H1 (cell line): ENCODE measurements around the gene SMIM5.
"Not testable (repeated sequence)": the region's sequence is repeated elsewhere in the genome, so short reads cannot be mapped to it uniquely, and the experiment has no call there.

Source experiments
- ATF3 ChIP-seq: IDR thresholded peaks from 2 replicates; pipeline ENCODE4 v1.6.1; 2011; ENCODE audit warnings: low read depth, mild to moderate bottlenecking, low read length; ENCODE audit not compliant: insufficient read depth
- CREB1 ChIP-seq: IDR thresholded peaks from 2 replicates; pipeline ENCODE4 v1.6.1; 2012; ENCODE audit warnings: inconsistent platforms
- CTCF ChIP-seq, 3 experiments: IDR thresholded peaks; 1 replicate in 2 of 3; 2 replicates in 1 of 3; pipeline versions ENCODE4 v1.5.1 to v1.6.1; 2011; ENCODE audit warnings: low read length in 3 of 3, mild to moderate bottlenecking in 3 of 3, inconsistent platforms in 2 of 3, low read depth in 1 of 3, moderate library complexity in 1 of 3; ENCODE audit not compliant: insufficient read depth in 1 of 3; ENCODE audit errors: control extremely low read depth in 1 of 3
- EP300 ChIP-seq, 2 experiments: IDR thresholded peaks; 1 replicate in 1 of 2; 2 replicates in 1 of 2; pipeline ENCODE4 v1.6.1; 2011 to 2012; ENCODE audit warnings: low read depth in 2 of 2, low read length in 2 of 2, mild to moderate bottlenecking in 2 of 2, borderline replicate concordance in 1 of 2, inconsistent platforms in 1 of 2, moderate library complexity in 1 of 2
- EZH2 ChIP-seq: fragments of 200-600 bp; sonication (generic); IDR thresholded peaks from 2 replicates; pipeline ENCODE4 v1.7.1; 2012; ENCODE audit warnings: low read depth, mild to moderate bottlenecking, moderate library complexity, low read length, inconsistent platforms; ENCODE audit not compliant: severe bottlenecking
- GABPA ChIP-seq: IDR thresholded peaks from 2 replicates; pipeline ENCODE4 v1.6.1; 2011; ENCODE audit warnings: mild to moderate bottlenecking, low read length, moderate library complexity, borderline replicate concordance; ENCODE audit not compliant: insufficient read depth
- KDM1A ChIP-seq: fragments of 200-600, 300-600 bp; sonication (generic); IDR thresholded peaks from 2 replicates; pipeline ENCODE4 v1.7.1; 2016; ENCODE audit warnings: mild to moderate bottlenecking, low read length, borderline replicate concordance
- POLR2A ChIP-seq, 2 experiments: IDR thresholded peaks; 1 replicate in 1 of 2; 2 replicates in 1 of 2; pipeline ENCODE4 v1.6.1; 2011; ENCODE audit warnings: low read depth in 2 of 2, low read length in 2 of 2, mild to moderate bottlenecking in 2 of 2; ENCODE audit errors: control extremely low read depth in 1 of 2
- POLR2AphosphoS5 ChIP-seq: IDR thresholded peaks from 2 replicates; pipeline ENCODE4 v1.6.1; 2011; ENCODE audit warnings: low read depth, low read length
- RAD21 ChIP-seq, 2 experiments: IDR thresholded peaks in 1 of 2; conservative IDR thresholded peaks in 1 of 2; 2 replicates each; pipeline ENCODE4 v1.6.1; 2011; ENCODE audit warnings: low read depth in 2 of 2, low read length in 2 of 2, improper control_type of control experiment in 1 of 2, inconsistent platforms in 1 of 2, mild to moderate bottlenecking in 1 of 2, moderate library complexity in 1 of 2
- RNF2 ChIP-seq: fragments of 200-900, 300-1000 bp; sonication (generic); IDR thresholded peaks from 2 replicates; pipeline ENCODE4 v1.7.1; 2016; ENCODE audit warnings: borderline replicate concordance, low read depth, mild to moderate bottlenecking, antibody characterized with exemption, low read length; ENCODE audit not compliant: poor library complexity, severe bottlenecking; ENCODE audit errors: missing control alignments
- RXRA ChIP-seq: IDR thresholded peaks from 2 replicates; pipeline ENCODE4 v1.6.1; 2011; ENCODE audit warnings: low read depth, mild to moderate bottlenecking, low read length, moderate library complexity; ENCODE audit not compliant: insufficient read depth
- SIN3A ChIP-seq, 2 experiments: IDR thresholded peaks in 1 of 2; conservative IDR thresholded peaks in 1 of 2; 2 replicates each; pipeline ENCODE4 v1.6.1; 2011 to 2012; ENCODE audit warnings: low read length in 2 of 2, improper control_type of control experiment in 1 of 2, low read depth in 1 of 2, mild to moderate bottlenecking in 1 of 2
- TAF1 ChIP-seq: IDR thresholded peaks from 2 replicates; pipeline ENCODE4 v1.6.1; 2011; ENCODE audit warnings: mild to moderate bottlenecking, low read depth, low read length

GRCh38 chr17:75638039-75638438 lies 4.8 kb downstream of the SMIM5 start:
- TF ChIP-seq GABPA; EP300 (IDR thresholded peaks at IDR 0.05; ENCODE audit: borderline replicate concordance in 1 of 2, low read depth in 2 of 2, low read length in 2 of 2); RNF2; POLR2AphosphoS5; ATF3; POLR2A (IDR thresholded peaks at IDR 0.05; ENCODE audit: control extremely low read depth in 1 of 2, low read depth in 2 of 2, low read length in 2 of 2); CTCF (IDR thresholded peaks at IDR 0.05; ENCODE audit: control extremely low read depth in 1 of 3, insufficient read depth in 1 of 3, low read depth in 1 of 3, low read length in 3 of 3); TAF1; EZH2; KDM1A; RAD21 (IDR thresholded peaks at IDR 0.05 in 1 of 2, conservative IDR thresholded peaks at IDR 0.05 in 1 of 2; ENCODE audit: low read depth in 2 of 2, low read length in 2 of 2); SIN3A (conservative IDR thresholded peaks at IDR 0.05 in 1 of 2, IDR thresholded peaks at IDR 0.05 in 1 of 2; ENCODE audit: low read depth in 1 of 2, low read length in 2 of 2); RXRA; CREB1: not testable (repeated sequence)
